Measurements from ENCODE around the gene MAST1.

DNA sequence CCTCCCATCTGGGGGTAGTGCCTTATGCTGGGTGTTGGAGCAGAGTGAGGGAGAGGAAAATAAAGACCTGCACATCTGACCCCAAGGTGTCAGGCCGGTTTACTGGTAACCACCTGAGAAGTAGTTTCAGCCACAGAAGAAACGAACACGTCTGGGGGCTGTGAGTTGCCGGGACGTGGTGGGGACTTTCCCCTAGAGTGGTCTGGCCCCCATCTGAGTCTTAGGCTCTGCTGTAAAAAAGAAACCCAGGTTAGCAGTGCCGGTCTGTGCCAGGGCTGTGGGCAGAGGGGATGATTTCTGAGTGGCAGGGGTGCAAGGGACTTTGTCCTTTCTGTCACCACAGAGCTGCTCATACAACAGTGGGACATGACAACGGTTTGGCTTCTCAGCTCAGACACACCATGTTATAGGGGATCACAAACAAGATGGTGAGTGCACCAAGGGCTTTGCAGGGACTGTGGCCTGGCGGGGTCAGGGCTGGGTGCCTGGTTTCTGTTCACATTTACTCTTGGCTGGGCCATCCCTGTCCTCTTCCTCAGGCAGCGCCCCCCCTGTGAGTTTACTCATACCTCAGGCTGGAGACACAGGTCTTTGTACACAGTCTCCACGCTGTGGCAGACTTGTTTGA lies 61.7 kb downstream of the MAST1 start:
- TF ChIP-seq, protein P1, sequence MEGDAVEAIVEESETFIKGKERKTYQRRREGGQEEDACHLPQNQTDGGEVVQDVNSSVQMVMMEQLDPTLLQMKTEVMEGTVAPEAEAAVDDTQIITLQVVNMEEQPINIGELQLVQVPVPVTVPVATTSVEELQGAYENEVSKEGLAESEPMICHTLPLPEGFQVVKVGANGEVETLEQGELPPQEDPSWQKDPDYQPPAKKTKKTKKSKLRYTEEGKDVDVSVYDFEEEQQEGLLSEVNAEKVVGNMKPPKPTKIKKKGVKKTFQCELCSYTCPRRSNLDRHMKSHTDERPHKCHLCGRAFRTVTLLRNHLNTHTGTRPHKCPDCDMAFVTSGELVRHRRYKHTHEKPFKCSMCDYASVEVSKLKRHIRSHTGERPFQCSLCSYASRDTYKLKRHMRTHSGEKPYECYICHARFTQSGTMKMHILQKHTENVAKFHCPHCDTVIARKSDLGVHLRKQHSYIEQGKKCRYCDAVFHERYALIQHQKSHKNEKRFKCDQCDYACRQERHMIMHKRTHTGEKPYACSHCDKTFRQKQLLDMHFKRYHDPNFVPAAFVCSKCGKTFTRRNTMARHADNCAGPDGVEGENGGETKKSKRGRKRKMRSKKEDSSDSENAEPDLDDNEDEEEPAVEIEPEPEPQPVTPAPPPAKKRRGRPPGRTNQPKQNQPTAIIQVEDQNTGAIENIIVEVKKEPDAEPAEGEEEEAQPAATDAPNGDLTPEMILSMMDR (IDR thresholded peaks at IDR 0.05; ENCODE audit: low read length), result peak; percentile 26; the same call in 1 of the 2 replicates
- TF ChIP-seq EZH2 (optimal IDR thresholded peaks at IDR 0.05; ENCODE audit: low read depth, low read length), result no peak
- TF ChIP-seq EZH2phosphoT487 (IDR thresholded peaks at IDR 0.05; ENCODE audit: low read length), result no peak

All from MM.1S (cell line).